PC-3 (cell line): ENCODE data around the gene KHNYN. TPM values are rescaled to one million over a fixed set of nuclear protein-coding genes. Genes with fewer than 3 reads are reported as not detected.
"Not testable (repeated sequence)": the region's sequence is repeated elsewhere in the genome, so short reads cannot be mapped to it uniquely, and the experiment has no call there.

ENCODE experiments used
- ATAC-seq: fragments of 200-7000 bp; cut with Tn5 transposase; 2 replicates; pipeline ENCODE4 v1.9.1; 2020; ENCODE audit warnings: mild to moderate bottlenecking, moderate library complexity
- BruUV-seq: library from RNA; stranded (reverse); fragments of 400-500 nt; replicated peaks from 2 replicates; lab custom pipeline; 2021; lab: Mats Ljungman, UMichigan
- CTCF ChIA-PET: fragments of 300-600 bp; sonication (Branson Sonifier 250); formaldehyde crosslinking; loops from one replicate; lab custom pipeline; 2022; ENCODE audit warnings: antibody characterized with exemption; lab: Charles Lee
- POLR2A ChIA-PET: fragments of 300-600 bp; sonication (Branson Sonifier 250); formaldehyde crosslinking; loops from one replicate; lab custom pipeline; 2022; ENCODE audit warnings: antibody characterized with exemption; ENCODE audit not compliant: unreplicated experiment; lab: Charles Lee
- DNase-seq: peaks from one replicate; pipeline ENCODE4 v3.0.0-alpha.2; 2015
- H2AFZ ChIP-seq: fragments of 300-600 bp; sonication (generic); 2 replicates; pipeline ENCODE4 v1.6.0; 2016; ENCODE audit warnings: antibody characterized with exemption, low read length
- H3F3A ChIP-seq: fragments of 300-600 bp; sonication (generic); one replicate; pipeline ENCODE4 v1.6.0; 2017; ENCODE audit warnings: antibody characterized with exemption, low read length, control low read depth, mild to moderate bottlenecking; ENCODE audit not compliant: unreplicated experiment
- H3K27ac ChIP-seq: fragments of 300-600 bp; sonication (generic); 2 replicates; pipeline ENCODE4 v1.5.1; 2016; ENCODE audit warnings: mild to moderate bottlenecking, low read length
- H3K27me3 ChIP-seq: fragments of 300-600 bp; sonication (generic); 2 replicates; pipeline ENCODE4 v1.6.1; 2016; ENCODE audit warnings: low read length, mixed read lengths
- H3K36me3 ChIP-seq: fragments of 300-600 bp; sonication (generic); 2 replicates; pipeline ENCODE4 v1.6.1; 2016; ENCODE audit warnings: low read depth, mixed run types, low read length, mixed read lengths
- H3K4me1 ChIP-seq: fragments of 300-600 bp; sonication (generic); 2 replicates; pipeline ENCODE4 v1.5.1; 2016; ENCODE audit warnings: low read length; ENCODE audit not compliant: insufficient read depth
- H3K4me2 ChIP-seq: fragments of 300-600 bp; sonication (generic); 2 replicates; pipeline ENCODE4 v1.6.0; 2016; ENCODE audit warnings: low read length
- H3K4me3 ChIP-seq: fragments of 300-600 bp; sonication (generic); 2 replicates; pipeline ENCODE4 v1.5.1; 2016; ENCODE audit warnings: mild to moderate bottlenecking, low read length, mixed read lengths
- H3K79me2 ChIP-seq: fragments of 300-600 bp; sonication (generic); 2 replicates; pipeline ENCODE4 v1.6.1; 2017; ENCODE audit warnings: low read length, mixed read lengths
- H3K9ac ChIP-seq: fragments of 300-600 bp; sonication (generic); 2 replicates; pipeline ENCODE4 v1.6.0; 2016; ENCODE audit warnings: mild to moderate bottlenecking, low read length
- H3K9me2 ChIP-seq: fragments of 300-600 bp; sonication (generic); replicated peaks from 2 replicates; pipeline ENCODE4 v1.6.1; 2016; ENCODE audit warnings: mixed run types, low read length, mixed read lengths
- H3K9me3 ChIP-seq: fragments of 300-600 bp; sonication (generic); 2 replicates; pipeline ENCODE4 v1.6.1; 2016; ENCODE audit warnings: low read length, mixed read lengths
- H4K20me1 ChIP-seq: fragments of 300-600 bp; sonication (generic); 2 replicates; pipeline ENCODE4 v1.6.1; 2016; ENCODE audit warnings: low read length, mixed read lengths
- EZH2 ChIP-seq: fragments of 300-600 bp; sonication (generic); IDR thresholded peaks from one replicate; pipeline ENCODE4 v1.6.1; 2017; ENCODE audit warnings: antibody characterized with exemption, mild to moderate bottlenecking, low read length; ENCODE audit not compliant: unreplicated experiment
- EZH2phosphoT487 ChIP-seq: fragments of 300-600 bp; sonication (generic); IDR thresholded peaks from 2 replicates; pipeline ENCODE4 v1.6.1; 2018; ENCODE audit warnings: mild to moderate bottlenecking, antibody characterized with exemption, low read length, borderline replicate concordance
- intact Hi-C: fragments of 100-400 bp; cut with micrococcal nuclease; formaldehyde crosslinking; loops from 2 replicates; pipeline ENCODE4 v1.9.0; 2023
- total RNA-seq: library from RNA; depleted of rRNA; stranded (reverse); fragments of >200 nt; gene quantifications from 2 replicates; pipeline ENCODE4 v1.2.3, GENCODE V29; 2014
- TF ChIP-seq, protein P1 (sequence below): fragments of 300-600 bp; sonication (generic); conservative IDR thresholded peaks from 2 replicates; pipeline ENCODE4 v1.5.1; 2017; ENCODE audit warnings: antibody characterized with exemption, low read depth, mild to moderate bottlenecking, low read length

KHNYN gene
- total RNA-seq, 1 experiment from 2014 or later = 51.6 TPM

DNA sequence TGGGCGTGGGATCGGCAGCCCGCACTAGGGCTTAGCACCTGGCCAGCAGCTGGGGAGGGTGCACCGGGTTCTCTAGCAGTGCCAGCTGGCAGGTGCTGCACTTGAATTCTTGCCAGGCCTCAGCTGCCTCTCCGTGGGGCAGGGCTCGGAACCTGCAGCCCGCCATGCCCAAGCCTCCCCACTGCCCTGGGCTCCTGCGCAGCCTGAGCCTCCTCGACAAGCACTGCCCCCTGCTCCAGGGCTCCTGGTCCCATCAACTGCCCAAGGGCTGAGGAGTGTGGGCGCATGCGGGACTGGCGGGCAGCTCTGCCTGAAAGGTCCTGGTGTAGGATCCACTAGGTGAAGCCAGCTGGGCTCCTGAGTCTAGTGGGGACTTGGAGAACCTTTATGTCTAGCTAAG lies 43.5 kb downstream of the KHNYN start:
- H3K9ac ChIP-seq = no peak overlapping the region
- POLR2A ChIA-PET = no interaction called here
- TF ChIP-seq, protein P1, sequence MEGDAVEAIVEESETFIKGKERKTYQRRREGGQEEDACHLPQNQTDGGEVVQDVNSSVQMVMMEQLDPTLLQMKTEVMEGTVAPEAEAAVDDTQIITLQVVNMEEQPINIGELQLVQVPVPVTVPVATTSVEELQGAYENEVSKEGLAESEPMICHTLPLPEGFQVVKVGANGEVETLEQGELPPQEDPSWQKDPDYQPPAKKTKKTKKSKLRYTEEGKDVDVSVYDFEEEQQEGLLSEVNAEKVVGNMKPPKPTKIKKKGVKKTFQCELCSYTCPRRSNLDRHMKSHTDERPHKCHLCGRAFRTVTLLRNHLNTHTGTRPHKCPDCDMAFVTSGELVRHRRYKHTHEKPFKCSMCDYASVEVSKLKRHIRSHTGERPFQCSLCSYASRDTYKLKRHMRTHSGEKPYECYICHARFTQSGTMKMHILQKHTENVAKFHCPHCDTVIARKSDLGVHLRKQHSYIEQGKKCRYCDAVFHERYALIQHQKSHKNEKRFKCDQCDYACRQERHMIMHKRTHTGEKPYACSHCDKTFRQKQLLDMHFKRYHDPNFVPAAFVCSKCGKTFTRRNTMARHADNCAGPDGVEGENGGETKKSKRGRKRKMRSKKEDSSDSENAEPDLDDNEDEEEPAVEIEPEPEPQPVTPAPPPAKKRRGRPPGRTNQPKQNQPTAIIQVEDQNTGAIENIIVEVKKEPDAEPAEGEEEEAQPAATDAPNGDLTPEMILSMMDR = no peak
- TF ChIP-seq EZH2 (no peak), EZH2phosphoT487 (no peak)
- no peaks in the 10 kb centered on the region for H3F3A ChIP-seq
- no peaks in the 10 kb centered on the region for H3K27me3 ChIP-seq
- intact Hi-C loops = no loop called here
- H3K4me3 ChIP-seq = no peak overlapping the region
- H3K4me1 ChIP-seq = no peaks in the 10 kb centered on the region
- BruUV-seq = no TSS peak
- CTCF ChIA-PET = no interaction called here
- no peaks in the 10 kb centered on the region for H3K9me3 ChIP-seq
- no peaks in the 10 kb centered on the region for H3K79me2 ChIP-seq
- no peak for DNase-seq
- H2AFZ ChIP-seq = no peak overlapping the region
- H3K4me2 ChIP-seq = no peak overlapping the region
- H3K27ac ChIP-seq = no peak overlapping the region
- ATAC-seq = no peak
- H3K36me3 ChIP-seq = no peaks in the 10 kb centered on the region
- H3K9me2 ChIP-seq = no peaks in the 10 kb centered on the region
- no peaks in the 10 kb centered on the region for H4K20me1 ChIP-seq

DNA sequence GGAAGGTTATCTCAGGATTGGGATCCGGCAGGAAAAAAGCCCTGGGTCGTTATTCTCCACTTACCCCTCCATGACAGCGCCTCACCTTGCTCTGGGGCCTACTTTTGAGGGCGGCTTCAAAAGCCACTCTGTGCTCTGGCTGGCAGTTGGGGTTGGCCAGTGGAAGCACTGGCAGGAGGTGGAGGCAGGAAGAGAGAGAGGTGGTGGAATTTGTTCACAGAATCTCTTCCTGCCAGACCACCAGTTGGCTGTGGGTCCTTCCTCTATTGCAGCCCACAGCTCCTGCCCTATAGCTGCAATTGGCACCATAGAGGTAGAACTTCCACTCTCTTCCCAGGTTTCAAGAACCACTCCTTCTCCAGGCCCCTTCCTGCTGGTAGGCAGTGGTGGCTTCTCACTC lies 45.5 kb downstream of the KHNYN start:
- Histone ChIP-seq H2AFZ (no peak overlapping the region), H3K4me3 (no peak overlapping the region), H3K27ac (no peak overlapping the region), H3K27me3 (no peaks in the 10 kb centered on the region), H3K9ac (no peak overlapping the region), H4K20me1 (no peaks in the 10 kb centered on the region), H3K9me2 (no peaks in the 10 kb centered on the region), H3K36me3 (no peaks in the 10 kb centered on the region), H3K79me2 (no peaks in the 10 kb centered on the region), H3K4me1 (no peaks in the 10 kb centered on the region), H3K4me2 (no peak overlapping the region), H3F3A (no peaks in the 10 kb centered on the region), H3K9me3 (no peaks in the 10 kb centered on the region)
- no peak for ATAC-seq
- no peak for TF ChIP-seq EZH2phosphoT487
- TF ChIP-seq, protein P1 = no peak
- no peak for TF ChIP-seq EZH2
- ChIA-PET CTCF (no interaction called here), POLR2A (no interaction called here)
- intact Hi-C loops = no loop called here
- no TSS peak for BruUV-seq
- DNase-seq = no peak

DNA sequence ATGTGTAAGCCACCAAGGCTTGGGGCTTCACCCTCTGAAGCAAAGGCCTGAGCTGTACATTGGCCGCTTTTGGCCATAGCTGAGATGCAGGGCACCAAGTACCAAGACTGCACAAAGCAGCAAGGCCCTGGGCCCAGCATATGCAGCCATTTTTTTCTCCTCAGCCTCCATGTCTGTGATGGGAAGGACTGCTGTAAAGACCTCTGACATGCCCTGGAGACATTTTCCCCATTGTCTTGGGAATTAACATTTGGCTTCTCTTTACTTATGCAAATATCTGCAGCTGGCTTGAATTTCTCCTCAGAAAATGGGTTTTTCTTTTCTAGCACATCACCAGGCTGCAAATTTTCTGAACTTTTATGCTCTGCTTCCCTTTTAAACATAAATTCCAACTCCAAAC lies 50.2 kb downstream of the KHNYN start:
- intact Hi-C loops, DNase-seq, H3K9me3 ChIP-seq, H4K20me1 ChIP-seq, H2AFZ ChIP-seq, H3K9ac ChIP-seq, H3K4me2 ChIP-seq, H3K4me1 ChIP-seq, BruUV-seq, H3K9me2 ChIP-seq, H3K27ac ChIP-seq, POLR2A ChIA-PET, CTCF ChIA-PET, H3K27me3 ChIP-seq, ATAC-seq, H3F3A ChIP-seq, H3K4me3 ChIP-seq, H3K79me2 ChIP-seq, H3K36me3 ChIP-seq: not testable (repeated sequence)
